Right lobe of liver (tissue), 4 donors: Measurements from ENCODE around the gene BPTF.

Experiments
- CTCF ChIP-seq, 4 donors: fragments of 200-600 bp in 3 of 4; fragments of 450-650 bp in 1 of 4; IDR thresholded peaks; one replicate each; pipeline versions ENCODE4 v1.5.1 to v1.8.0; 2016 to 2022; ENCODE audit warnings: antibody characterized with exemption in 4 of 4, mild to moderate bottlenecking in 2 of 4
- POLR2A ChIP-seq: fragments of 450-650 bp; IDR thresholded peaks from one replicate; pipeline ENCODE4 v1.6.1; 2017; ENCODE audit warnings: antibody characterized with exemption, mild to moderate bottlenecking
- donor health status: DM: no; HTN: no; CAD: no.
- donor health status: DM: no; HTN: no; CAD: no.
- donor health status: DM: no; HTN: yes; CAD: no.

- TF ChIP-seq CTCF (IDR thresholded peaks at IDR 0.05) (no peak), POLR2A (no peak)
Observed at GRCh38 chr17:67863624-67864247, 38.4 kb downstream of the BPTF start.
